Heart left ventricle (tissue), 13 donors: ENCODE data around the gene ZNF786.

Experiments used
- POLR2A ChIP-seq, 2 donors: fragments of 450-650 bp; IDR thresholded peaks; one replicate each; pipeline ENCODE4 v1.6.1; 2017; ENCODE audit warnings: antibody characterized with exemption in 2 of 2, mild to moderate bottlenecking in 2 of 2, moderate library complexity in 2 of 2
- TF ChIP-seq, protein P1 (sequence below), 12 donors: fragments of 200-600 bp; sonication (generic) in 4 of 12; IDR thresholded peaks; one replicate each; pipeline versions ENCODE4 v1.5.0 to v1.8.0; 2018 to 2022; ENCODE audit warnings: antibody characterized with exemption in 12 of 12, mild to moderate bottlenecking in 5 of 12
- donor health status: ischemic (EF 13 %, LVEDD 7.1; RV severe dilation, severe dysfunction).
- donor health status: DM: no; HTN: yes; CAD: no.
- donor health status: DM: no; HTN: no; CAD: no.
- donor health status: ischemic (EF 25% LVEDD 6.9; RV normal size, moderate dysfunction).
- donor health status: ischemic (EF 25% LVEDD 5.7; RV mildly dilated, moderate dysfunction).
- donor health status: ischemic (EF 35%, LVEDD 5.7; RV mildly dilated, moderate dysfunction).
- donor health status: nonischemic (EF 11% LVEDD 7.7; RV severe dilation, severe dysfunction).
- donor health status: DM: yes; HTN: yes; CAD: no.
- donor health status: PGD.
- donor health status: ischemic (EF 29% LVEDD 5.4; RV normal size, mild dysfunction).
- donor health status: nonischemic (EF 23%, LVEDD 6.1; RV moderate dilation, normal function).

DNA sequence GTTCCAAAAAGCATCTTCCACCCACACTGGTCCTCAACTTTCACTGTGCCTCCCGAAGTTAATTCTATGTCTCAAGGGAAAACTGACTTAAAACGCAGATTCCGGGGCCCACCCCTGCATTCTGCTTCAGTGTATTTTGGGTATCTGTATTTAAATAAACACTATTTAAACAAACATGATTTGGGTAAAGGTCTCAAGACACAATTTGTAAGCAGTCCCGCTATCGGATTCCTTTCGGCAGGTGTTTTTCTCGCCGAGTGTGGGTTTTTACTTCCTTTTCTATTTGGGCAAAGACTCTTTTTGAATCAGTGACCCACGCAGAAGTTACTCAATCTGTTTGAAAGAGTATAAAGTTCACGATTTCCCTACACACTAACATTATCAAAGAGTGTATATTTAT, 63.5 kb downstream of the ZNF786 start:
- TF ChIP-seq, protein P1, sequence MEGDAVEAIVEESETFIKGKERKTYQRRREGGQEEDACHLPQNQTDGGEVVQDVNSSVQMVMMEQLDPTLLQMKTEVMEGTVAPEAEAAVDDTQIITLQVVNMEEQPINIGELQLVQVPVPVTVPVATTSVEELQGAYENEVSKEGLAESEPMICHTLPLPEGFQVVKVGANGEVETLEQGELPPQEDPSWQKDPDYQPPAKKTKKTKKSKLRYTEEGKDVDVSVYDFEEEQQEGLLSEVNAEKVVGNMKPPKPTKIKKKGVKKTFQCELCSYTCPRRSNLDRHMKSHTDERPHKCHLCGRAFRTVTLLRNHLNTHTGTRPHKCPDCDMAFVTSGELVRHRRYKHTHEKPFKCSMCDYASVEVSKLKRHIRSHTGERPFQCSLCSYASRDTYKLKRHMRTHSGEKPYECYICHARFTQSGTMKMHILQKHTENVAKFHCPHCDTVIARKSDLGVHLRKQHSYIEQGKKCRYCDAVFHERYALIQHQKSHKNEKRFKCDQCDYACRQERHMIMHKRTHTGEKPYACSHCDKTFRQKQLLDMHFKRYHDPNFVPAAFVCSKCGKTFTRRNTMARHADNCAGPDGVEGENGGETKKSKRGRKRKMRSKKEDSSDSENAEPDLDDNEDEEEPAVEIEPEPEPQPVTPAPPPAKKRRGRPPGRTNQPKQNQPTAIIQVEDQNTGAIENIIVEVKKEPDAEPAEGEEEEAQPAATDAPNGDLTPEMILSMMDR (IDR thresholded peaks at IDR 0.05): no peak
- no peak for TF ChIP-seq POLR2A (IDR thresholded peaks at IDR 0.05)
